DMS153 treated with DMSO at 0.1 percent for 48 hours (cell line): ENCODE data around the gene AK1.
"Not testable (repeated sequence)": the region's sequence is repeated elsewhere in the genome, so short reads cannot be mapped to it uniquely, and the experiment has no call there.

Experiments used
- DNase-seq: peaks from one replicate; lab custom pipeline; 2025; ENCODE audit not compliant: unreplicated experiment; lab: John Stamatoyannopoulos, UW

AK1 gene

DNA sequence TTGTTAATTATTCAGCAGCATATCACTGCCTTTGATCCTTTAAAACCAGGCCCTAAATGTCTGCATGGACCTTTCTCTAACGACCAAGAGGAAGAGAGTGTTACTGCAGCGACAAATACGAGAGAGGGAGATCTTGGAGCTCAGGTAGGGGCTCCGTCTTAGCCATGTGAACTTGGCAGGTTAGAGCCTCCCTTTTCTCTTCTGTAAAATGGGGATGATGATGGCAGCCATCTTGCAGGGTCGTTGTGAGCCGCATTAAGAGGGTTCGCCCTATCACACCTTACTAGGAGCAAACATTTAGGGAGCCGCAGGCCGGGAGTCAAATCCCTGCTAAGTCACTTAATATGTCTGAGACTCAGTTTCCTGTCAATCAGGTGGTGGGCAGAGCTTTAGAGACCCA, 24.6 kb downstream of the AK1 start:
- no peak for DNase-seq

DNA sequence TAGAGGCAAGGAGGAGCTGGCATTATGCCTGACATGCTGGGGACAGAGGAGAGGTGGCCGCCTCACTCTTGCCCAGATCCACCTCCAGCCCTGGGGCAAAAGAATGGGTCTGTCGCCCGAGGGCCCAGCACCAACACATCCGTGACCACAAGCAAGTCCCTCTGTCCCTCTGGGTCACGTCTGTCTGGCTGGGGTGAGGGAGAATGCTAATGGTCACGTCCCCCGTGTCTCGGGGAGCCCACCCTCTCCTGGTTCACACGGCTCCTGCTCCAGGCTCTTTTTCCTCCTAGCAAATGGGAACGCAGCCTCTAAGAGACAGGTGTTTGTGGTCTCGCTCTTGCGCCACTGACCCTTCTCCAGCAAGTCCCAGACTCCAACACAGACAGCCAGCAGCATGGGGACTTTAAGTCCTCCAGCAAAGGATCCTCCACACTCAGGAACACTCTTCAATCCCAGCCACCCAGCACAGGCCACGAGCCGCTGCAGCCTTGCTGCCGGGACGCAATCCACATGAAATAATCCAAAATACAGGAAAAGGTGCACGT, 27.1 kb downstream of the AK1 start:
- no peak for DNase-seq

DNA sequence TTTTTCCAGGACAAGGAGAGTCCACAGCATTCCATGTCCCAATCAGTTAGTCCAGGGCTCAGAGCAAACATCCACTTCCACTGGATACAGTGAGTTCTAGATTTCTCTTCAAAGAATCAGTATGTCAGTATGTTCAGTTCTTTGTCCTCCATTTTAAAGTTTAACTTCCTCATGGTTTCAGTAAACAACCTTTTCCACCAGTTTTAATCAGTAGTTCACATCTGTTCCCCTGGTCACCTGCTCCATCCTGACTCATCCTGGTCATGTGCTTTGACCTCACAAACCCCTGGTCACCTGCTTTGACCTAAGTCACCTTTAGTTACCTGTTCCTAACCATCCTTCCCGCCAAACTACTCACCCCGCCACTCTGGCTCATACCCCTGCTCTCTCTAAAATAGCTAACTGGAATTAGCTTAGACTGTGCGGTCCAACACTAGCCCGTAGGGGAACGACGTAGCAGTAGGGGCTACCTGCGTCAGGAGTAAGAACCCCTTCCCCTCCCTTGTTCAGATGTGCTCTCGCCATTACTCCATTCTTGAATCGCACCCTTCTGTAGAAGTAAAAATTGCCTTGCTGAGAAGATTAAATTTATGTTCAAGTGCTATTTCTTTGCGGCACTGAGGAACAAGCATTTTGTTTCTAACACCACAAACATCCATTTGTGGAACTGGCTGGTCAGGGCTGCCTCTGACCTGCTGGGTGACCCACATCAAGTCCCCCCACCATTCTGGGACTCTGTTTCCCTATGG, 28.5 kb downstream of the AK1 start:
- DNase-seq = no peak

DNA sequence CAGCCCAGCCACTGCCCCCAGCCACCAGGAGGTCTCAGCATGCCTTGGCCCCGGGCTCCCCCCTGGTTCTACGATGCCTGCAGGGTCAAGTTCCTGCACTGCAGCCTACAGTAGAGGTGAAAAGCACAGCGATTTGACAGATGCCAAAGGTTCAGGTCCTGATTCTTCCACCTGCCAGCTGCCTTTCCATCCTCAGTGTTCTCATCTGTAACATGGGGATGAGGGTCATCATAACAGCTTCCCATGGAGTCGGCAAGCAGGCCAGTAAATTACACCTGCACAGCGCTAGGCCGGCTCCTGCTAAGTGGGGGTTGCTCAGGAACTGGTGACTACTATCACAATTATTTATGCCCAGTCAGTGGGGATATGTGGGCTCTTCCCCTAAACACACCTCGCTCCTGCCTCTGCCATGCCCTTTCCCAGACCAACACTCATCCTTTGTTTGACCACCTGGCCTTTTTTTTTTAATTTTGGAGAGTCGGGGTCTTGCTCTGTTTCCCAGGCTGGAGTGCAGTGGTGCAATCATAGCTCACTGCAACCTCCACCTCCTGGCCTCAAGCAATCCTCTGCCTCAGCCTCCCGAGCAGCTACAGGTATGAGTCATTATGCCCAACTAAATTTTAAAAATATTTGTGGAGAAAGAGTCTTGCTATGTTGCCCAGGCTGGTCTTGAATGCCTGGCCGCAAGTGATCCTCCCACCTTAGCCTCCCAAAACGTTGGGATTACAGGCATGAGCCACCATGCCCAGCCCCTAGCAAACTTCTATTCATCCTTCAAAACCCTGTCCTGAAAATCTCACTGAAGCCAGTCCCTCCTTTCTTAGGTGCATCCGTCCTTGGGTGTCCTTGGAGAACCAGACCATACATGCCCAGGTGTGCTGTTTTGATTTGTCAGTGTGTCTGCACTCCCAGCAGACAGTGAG, 29.4 kb downstream of the AK1 start:
- no peak for DNase-seq

DNA sequence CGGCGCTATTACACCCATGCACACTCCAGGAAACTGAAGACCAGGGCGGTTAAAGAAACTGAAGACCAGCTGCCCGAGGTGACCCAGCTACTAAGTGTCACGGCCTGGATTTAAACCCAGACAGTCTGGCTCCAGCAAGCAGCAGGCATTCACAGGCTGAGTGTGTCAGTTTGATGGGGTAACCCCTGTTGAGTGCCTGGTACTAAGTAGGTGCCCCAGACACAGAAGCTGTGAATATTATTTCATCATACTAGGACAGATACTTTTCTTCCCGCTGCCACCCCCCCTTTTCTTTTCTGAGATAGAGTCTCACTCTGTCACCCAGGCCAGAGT, 30.3 kb downstream of the AK1 start:
- no peak for DNase-seq

DNA sequence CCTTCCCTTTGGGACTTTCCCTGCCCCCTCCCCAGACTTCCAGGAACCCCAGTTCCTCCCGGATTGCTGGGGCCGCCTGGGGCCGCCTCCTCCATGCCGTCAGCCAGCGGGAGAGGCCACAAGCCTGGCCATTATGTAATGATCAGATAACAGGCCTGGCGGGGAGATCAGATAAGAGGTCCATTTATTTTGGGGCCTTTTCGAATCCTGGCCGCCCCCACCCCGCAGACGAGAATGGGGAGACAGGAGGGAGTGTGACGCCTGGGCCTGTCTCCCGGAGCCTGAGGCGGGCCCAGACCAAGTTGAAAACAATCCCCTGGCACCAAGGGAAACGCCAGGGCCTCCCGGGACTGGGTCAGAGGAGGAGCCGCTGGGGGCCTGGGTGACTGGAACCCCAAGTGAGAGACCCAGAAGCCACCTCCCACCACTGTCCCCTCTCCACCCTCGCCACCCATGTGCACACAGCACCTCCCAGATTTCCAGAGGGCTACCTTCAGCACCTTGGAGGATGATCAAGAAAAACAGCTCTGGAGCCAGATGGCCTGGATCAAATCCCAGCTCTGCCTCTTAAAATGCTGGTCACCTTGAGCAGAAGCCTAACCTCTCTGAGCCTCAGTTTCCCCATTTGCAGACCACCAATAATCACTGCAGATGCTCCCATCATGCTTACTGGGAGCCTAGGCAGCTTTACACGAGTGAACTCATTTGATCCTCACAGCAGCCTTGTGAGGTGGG, 30.9 kb downstream of the AK1 start:
- DNase-seq = no peak

DNA sequence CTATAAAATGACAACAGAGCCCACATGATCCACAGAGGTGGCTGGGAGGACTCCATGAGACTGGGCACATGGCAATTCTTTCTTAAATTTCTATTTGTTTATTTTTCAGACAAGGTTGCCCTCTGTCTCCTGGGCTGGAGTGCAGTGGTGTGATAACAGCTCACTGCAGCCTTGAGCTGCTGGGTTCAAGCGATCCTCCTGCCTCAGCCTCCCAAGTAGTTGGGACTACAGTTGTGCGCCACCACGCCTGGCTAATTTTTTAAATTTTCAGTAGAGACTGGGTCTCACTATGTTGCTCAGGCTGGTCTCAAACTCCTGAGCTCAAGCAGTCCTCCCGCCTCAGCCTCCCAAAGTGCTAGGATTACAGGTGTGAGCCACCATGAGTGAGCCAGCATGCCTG, 31.9 kb downstream of the AK1 start:
- DNase-seq = not testable (repeated sequence)

DNA sequence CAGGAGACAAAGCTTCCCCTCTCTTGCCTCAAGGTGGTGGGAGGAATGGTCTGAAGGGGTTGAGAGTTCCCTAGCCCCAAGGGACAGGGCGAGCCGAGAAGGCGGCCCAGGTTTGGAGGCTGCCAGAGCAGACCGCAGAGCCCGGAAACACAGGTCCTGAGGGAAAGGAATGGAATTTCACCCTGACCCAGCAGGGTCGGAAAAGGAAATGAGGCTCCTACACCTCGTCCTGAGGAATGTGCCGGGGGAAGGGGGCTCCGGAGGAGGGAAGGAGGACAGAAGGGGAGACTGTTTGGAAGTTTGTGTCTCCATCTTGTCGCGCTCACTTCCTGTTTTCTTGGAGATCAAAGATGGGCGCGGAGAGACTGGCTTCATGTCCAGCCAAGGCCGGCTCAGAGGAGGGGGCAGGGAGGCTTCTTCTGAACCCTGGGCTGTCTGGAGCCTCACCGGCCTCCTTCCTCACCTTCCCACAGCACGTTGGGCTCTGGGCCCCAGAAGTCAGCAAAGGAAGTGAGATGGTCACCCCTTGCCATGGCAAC, 32.6 kb downstream of the AK1 start:
- no peak for DNase-seq

DNA sequence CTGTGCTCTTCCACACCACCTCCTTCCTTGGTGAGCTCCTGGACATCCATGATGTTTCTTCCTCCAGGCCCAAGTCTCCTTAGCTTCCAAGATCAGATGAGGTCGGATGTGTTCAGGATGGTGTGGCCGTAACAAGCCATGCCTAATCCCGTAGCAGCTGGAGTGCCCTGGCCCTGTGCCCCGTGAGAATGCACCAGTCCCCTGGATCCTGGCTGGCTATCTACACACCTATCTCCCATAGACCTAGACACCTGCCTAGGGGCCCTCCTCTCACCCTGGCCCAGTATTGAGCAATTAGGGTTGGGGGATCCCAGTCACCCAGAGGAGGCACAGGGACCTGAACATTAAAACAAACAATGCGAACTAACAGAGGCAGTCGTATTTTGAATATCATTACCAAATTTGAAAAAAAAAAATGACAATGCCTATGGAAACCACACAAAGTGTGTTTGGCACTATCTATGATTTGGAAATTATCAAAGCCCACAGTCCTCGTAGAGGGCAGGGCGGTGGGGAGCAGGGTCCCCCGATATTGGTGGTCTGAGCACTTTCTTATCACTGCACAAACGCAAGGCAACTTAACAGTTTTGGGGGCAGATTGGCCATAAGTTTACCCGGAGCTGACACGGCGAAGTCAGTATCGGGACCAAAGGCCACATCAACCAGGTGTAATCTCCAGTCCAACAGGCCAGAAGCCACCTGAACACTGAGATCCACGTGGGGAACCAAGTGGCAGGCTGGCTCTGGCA, 36.2 kb downstream of the AK1 start:
- no peak for DNase-seq

DNA sequence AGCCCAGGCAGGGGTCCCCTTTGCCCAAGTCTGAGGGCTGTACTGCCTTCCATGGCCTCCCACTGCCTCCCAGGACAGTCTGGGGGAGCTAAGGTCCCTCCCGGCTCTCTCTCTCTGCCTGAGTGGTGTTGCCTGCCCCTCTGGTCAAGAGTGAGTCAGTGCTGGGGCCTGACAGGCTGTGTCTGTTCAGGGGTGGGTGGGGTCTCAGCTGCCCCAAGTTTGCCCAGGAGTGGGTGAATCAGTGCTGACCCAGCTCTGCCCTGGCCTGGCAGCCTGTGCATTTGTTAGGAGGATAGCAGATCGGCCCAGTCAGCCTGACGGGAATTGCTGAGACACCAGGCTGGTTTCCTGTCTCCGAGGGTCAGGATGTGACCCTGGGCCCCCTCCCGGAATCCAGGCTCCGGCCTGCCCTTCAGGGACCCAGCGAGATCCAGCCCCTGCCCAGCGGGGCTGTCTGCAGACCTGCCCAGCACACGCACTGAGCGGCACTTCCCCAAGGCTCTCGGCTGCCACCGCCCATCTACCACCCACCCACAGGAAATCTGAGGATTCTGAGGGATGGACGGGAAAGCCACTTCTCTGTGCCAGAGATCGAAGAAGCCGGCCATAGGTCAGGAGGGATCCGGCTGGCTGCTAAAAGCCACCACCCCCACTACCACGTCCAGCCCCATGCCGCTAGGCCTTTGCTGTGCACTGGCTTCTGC, 38.9 kb downstream of the AK1 start:
- DNase-seq = no peak

DNA sequence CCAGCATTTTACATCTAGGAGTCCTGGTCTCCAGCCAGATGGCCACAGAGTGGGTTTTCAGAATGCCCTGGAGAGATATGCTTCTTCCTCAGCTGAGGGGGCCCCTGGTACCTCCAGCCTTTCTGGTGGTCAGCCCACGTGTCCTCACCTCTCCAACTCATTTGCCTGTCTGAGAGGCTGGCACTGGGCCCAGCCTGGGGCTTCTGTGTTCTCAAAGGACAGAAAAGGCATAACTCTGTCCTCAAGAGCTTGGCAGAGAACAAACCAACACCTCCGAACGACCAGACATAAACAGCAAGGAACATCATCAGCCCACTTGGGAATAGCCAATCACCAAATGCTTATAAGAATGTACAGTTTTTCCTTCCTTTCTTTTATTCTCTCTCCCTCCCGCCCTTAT, 40.1 kb downstream of the AK1 start:
- no peak for DNase-seq

DNA sequence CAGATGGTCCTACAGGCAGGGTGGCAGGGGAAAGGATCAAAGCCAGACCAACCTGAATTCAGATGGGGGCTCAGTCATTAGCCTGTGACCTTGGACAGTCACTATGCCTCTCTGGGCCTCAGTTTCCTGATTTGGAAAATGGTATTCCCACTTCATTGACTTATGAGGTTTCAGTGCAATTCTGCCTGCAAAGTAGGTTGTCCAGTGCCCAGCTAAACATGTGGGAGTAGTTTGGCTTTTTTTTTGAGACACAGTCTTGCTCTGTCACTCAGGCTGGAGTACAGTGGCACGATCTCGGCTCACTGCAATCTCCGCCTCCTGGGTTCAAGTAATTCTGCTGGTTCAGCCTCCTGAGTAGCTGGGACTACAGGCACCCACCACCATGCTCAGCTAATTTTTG, 40.9 kb downstream of the AK1 start:
- DNase-seq = not testable (repeated sequence)

DNA sequence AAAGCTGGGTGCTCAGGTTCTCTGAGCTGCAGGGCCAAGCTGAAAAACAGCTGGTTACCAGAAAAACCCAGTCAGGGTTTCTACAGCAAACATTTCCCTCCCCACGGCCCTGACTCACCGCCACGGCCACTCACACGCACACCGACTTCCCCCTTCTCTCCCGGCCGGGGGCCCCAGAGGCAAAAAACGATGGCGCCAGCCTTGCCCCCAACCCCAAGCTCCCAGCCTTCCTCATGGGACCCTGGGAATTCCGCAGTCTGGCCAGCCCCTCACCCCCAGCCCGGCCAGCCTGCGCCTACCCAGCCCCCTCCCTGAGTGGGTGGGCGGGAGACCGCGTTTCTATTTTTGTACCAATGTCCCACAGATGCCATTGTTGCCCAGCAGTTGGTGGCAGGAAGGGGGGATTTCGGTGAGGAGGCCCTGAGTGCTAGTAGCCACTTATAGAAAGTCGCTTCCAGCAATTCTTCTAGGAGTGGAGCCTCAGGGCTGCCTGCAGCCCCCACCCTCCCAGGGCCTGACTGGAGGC, 41.4 kb downstream of the AK1 start:
- DNase-seq = no peak

DNA sequence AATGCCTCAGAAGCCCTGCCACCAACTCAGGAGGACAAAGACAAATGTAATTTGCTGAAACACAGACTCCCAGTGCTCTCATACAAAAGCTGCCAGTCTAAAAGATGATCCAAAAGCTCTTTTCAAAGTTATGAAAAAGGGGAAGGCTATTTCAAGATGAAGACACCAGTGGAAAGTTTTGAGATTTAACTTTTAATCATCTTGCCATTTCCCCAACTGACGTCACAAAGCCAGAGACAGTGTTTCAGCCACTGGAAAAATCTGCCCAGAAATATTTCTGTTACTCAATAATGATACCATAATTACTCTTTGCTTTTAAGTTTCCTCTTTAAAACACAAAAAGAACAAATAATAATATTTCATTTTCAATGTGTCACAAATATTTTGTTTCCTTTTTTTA, 43.9 kb downstream of the AK1 start:
- no peak for DNase-seq

DNA sequence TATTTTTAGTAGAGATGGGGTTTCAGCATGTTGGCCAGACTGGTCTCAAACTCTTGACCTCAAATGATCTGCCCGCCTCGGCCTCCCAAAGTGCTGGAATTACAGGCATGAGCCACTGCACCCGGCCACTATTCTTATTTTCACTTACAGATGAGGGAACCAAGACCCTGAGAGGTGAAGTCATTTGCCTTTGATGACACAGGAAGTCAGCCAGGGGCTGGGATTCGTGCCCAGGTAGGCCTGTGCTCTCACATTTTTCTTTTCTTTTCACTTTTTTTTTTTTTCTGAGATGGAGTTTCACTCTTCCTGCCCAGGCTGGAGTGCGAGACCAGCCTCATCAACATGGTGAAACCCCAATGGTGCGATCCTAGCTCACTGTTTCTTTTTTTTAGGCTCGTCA, 45.2 kb downstream of the AK1 start:
- DNase-seq = no peak

DNA sequence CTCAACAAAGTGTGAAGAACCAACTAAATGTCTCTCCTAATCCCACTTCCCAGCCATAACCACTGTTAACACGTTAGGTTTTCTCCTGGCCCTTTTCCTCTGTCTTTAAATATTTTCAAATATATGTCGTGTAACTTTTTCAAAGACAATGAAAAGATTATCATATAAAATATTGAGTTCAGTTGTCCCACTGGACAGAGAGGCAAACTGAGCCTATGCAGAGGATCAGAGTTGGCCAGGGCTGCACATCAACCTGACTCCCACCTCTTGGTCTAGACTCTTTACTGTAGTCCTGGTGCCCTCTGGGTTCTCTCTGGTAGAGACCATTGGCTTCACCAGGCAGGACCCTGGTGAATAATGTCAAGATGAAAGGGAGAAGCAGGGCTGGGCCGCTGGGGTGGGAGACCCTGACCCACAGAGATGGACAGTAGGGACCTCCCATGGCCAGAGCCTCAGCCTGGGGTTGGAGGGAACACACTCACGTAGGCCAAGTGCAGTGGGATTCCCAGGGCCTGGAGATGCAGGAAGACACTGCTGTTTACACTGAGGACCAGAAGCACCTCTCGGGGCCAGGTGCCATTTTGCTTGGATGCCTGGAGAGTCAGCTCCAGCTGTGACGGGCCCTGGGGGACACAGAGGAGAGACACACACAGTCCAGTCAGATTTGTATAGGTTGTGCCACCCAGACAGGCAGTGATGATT, 48.1 kb downstream of the AK1 start:
- no peak for DNase-seq

DNA sequence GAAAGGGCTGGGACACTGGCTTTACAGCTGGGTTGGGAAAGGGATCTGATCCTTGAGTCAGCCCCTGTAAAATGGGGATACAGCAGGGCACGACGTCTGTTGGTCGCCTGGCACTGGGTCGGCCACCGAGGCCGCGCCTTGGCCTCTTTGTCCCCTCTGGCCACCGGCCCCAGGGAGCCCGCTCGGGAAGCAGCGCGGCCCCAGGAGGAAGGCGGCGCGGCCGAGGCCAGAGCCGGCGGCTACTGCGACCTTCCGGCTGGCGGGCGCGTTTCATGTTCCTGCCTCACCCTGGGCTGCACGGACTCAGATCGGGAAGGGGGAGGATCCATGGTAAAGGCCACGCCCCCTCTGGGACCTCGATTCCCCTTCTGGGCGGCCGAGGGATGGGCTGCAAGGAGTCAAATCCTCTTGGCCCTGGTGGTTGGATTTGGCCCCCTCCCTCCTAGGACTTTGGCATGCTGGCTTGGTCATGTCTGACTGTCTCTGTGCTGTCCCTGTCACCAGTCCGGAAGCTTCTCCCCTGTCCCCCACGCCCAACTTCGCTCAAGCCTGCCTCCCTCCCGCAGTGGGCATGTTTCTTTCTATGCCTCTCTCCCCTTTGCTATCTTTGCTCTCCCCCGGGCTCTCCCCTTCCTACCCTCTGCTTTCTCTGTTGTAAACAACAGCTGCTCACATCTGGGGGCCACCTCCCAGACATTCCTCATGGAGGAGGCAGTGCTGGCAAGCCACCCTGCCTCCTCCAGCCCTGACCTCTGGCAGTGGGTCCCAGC, 49.0 kb downstream of the AK1 start:
- peak; percentile 12 for DNase-seq

DNA sequence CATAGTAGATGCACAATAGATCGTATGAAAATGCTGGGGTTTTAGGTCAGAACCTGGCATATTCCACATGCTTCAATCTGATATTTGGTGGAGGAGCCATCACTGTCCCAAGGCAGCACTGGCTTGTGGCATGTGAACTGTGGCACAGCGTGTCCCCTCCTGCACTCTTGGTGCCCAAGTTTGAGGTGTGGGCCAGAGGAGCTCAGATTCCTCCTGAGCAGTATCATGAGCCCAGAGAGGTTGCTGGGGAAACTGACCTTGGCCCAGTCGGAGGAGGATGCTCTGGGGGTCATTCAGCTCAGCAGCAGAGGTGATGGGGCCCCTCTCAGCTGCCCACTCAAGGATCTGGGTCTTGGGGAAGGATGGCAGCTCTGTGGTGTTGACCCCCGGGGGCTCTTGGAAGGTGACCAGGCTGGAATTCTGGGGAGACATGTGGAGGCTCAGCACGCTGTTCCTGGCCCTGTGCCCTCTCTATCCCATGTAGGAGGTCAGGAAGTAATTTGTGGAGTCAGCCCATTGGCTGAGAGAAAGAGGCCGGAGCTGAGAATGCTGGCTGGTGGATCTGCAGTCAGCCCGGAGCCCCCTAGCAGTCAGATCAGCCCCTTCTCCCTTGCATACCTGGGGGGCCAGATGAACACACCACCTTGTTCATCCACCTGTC, 51.1 kb downstream of the AK1 start:
- DNase-seq = no peak
